ENCODE measurements around the gene NAP1L4. TPM values are rescaled to one million over a fixed set of nuclear protein-coding genes. Genes with fewer than 3 reads are reported as not detected.

The NAP1L4 gene
- total RNA-seq, 1 donor from 2014 or later: 103 TPM

DNA sequence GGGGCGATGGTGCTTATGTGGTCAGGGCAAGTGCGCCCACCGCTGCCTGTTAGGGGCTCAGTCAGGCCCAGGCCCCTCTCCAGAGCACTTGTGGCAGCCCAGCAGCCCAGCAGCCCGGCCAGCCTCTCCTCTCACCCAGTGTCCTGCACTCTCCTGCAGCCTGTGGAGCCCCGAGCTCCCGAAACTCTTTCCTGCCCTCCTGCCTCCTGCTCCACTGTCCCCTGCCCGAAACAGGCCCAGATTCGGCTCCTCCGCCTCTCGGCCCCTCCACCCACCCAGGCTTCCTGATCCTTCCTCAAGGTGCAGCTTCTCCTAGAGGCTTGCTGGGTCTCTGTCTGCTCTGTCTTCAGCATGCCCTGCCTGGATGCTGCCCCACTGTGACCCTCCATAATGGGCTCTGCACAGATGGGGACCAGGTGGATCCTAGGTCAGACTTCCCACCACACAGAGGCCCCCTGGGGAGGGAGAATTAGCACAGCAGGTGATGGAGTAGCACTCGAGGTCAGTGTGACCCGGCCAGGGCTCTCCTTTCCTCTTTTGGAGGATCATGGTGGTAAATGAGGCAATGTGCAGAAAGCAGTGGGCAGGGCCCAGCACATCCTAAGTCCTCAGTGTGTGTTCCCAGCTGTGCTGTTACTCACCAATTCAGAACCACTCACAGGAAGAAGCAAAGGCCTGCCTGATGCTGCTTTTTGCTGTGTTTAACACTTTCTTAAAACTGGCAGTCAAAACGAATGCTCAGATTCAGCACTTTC is 18.6 kb upstream of the NAP1L4 start:
- DNase-seq (ENCODE audit: low read depth in 2 of 2): no peak

DNA sequence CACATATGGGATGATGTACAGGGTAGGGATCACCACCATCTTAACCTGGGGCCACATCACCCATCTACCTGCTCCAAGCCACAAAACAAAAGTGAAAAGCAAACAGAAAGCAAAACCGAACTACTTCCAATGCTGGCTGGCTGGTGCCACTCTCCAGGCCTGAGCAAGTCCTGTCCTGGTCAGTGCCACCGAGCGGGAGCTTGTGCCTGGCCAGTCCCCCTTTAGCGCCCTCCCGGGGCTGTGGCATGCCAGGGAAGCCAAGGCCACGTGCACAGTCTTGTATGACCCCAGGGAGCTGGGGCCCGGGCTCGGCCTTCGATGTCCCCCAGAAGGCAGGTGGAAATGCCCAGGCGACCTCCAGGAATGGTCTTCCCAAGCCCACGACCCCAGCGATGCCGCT is 17.9 kb upstream of the NAP1L4 start:
- no peak for DNase-seq (ENCODE audit: low read depth in 2 of 2)

DNA sequence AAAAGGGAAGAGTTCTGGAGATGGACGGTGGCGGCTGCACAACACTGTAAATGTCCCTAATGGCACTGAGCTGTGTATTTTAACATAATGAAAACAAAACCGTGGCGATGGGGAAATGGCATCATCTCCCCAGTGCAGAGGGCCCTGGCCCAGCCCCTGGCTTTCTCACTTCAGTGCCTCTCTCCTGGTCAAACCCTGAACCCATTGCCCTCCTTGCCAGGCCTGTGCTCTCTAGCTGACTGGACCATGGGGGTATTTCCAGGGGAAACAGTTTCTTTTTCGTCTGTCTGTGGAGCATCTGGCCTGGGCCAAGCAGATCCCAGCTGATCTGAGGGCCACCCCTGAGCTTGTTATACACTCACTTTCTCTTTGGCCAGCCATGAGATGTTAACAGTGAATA is 17.4 kb upstream of the NAP1L4 start:
- DNase-seq (ENCODE audit: low read depth in 2 of 2): no peak

DNA sequence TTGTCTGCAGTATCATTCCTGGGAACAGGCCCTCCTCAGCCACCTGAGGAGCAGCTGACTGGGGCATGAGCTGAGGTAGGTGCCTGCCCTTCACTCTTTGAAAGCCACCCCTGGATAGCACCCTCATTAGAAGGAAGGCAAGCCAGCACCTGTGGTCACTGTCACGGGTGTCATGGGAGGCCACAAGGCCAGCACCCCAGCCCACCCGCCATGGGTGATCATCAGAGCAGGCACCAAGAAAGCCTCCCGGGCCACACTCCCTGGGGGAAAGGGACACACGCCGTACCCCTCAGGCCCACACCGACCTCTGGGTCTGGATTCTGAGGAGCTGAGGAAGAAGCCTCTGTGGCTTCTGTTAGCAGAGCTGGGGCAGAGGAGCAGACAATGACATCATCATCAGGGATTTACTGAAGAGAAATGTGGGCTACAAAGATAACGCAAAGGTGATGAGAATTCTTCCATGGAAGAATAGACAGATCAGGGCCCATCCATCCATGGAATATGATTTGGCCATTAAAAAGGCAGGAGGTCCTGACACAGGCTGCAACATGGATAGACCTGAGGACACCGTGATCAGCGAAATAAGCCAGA is 16.7 kb upstream of the NAP1L4 start:
- no peak for DNase-seq (ENCODE audit: low read depth in 2 of 2)

DNA sequence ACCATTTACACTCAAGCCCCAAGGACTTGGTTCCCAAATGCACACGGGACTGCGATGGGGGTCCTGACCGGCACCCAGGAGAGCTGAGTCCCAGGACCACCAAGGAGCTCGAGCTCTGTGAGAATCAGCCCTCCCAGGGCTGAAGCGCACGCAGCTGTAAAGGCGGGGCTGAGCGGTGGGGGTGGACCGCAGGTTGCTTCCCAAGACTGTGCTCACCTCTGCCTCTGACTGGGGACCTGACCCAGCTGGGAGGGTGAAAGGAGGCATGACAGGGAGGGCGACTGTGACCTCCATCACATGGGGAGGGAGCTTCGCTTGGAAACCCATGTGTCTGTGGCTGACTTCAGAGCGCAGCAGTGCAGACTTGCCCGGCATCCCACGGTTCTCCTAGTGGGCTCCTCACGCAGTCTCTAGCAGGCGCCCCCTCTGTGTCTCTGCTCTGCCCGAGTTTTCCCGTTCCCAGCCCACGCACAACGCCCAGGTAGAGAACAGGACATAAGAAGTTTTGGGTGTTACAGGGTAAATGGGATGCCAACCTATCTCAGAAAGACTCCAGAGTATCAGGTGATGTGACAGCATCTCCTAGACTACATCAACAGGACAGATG is 15.4 kb upstream of the NAP1L4 start:
- no peak for DNase-seq (ENCODE audit: low read depth in 2 of 2)

DNA sequence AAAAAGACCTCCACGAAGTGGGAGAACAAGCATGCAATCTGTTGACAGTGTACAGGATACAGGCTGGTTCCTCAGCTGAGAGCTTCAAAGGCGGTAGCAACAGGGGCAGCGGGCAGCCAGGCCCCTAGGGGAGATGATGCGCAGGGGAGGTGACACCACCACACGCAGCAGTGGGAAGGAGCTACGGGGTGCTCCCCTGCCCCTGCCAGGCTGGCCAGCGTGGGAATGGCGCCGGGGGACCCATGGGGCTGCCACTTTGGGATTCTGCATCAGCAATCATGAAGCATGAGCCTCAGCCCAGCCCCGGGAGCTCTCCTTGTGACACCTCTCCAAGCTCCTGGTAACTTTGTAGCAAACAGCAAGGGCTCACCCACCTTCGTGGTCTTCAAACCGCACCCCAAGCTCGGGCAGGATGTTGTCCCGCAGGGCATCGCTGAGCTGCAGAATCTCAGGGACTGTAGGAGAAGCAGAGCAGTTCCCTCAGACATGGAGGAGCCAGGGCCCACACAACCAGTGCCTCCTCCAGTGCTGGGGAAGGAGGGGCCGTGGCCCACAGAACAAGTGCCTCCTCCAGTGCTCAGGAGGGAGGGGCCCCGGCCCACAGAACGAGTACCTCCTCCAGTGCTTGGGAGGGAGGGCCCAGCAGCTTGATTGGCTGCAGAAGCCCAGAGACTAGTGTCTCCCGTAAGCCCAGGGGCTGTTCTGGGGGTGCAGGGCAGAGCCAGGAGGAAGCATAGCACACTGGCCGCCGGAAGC is 14.6 kb upstream of the NAP1L4 start:
- DNase-seq (ENCODE audit: low read depth in 2 of 2): no peak

DNA sequence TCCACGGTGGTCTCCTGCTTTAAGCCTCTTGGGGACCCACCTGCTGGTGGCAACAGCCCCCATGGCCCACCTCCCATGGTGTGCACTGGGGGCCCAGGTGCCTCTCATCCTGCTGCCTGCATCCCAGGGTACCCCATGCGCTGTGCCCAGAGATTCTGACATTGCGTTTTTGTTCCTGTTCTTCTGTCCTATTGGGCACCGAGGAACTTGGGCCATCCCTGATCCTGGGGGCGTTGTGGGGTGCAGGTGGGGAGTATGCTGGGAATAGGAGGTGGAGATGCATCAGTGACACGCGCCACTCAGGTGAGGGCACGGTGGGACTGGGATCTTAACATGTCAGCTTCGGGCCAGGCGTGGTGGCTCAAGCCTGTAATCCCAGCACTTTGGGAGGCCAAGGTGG is 12.4 kb upstream of the NAP1L4 start:
- DNase-seq (ENCODE audit: low read depth in 2 of 2): no peak

DNA sequence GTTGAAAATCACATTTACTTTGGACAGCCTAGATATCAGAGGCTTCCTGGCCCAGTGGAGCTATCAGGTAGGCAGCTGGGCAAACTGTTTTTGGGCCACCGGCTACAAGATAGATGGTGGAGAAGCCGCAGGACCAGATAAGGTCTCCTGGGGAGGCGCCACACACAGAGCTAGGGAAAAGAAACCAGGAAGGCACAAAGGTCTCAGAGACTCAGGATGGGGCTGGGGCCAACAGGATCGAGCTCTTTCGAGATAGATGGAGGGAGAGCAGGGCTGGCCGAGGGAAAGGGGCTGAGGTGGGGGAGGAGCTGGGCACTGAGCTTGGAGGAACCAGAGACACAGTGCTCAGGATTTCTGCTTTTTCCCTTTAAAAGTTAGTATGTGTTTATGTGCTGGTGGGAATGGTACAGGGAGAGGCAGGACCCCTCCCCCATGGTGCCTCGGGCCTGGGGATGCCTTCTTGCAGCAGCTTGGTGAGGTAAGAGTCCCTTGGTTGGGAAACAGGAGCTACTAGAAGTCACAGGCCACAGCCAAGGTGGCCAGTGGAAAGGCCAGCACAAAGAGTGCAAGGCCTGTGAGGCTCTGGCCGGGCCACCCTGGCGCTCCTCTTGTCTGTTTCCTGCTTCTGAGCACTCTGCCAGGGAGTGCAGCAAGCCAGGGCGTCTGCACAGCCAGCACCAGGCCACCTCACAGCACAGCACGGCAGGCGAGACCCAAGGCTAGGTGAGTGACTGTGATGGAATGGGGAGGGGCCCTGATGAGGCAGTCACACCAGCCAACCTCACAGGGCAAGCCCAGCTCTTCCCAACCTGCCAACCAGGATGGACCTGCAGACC is 11.5 kb upstream of the NAP1L4 start:
- no peak for DNase-seq (ENCODE audit: low read depth in 2 of 2)

DNA sequence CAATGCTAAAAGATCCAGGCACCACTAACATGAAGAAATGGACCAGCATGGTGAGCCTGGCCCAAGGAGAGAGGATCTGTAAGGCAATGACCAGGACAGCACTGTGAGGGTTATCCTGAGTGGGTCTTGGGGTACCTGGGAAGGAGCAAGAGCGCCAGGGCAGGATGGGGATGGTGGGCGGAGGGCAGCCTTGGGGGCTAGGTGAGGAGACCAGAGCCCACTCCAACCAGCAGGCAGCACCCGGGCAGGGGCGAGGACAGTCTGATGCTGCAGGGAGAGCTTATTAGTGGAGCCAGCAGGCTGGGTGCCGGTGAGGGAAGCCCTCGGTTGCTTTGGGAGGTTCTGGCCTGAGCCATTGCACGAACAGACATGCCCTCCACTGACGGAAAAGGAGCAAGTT is 10.7 kb upstream of the NAP1L4 start:
- DNase-seq (ENCODE audit: low read depth in 2 of 2): no peak

DNA sequence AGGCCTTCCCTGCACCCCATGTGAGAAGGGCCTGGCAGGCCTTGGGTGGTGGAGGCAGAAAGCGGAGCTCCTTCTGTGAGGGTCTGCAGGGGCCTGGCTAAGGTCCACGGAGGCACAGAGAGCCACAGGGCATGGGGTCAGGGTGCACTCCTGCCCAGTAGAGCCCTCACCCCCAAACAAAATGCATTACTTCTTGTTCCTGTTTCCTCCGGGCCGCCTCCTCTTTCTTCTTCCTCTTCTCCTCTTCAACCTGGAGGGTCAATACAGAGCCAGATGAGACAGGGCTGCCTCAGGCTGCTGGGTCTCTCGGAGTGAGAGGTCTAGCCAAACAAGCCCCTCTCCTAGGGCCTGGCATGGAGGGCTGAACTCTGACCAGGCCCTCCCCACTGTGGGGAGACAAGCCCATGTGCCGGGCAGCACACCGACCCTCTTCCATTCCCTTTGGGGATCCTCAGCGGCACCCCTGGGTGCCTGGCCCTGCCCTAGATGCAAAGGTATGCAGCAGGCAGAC is 10.3 kb upstream of the NAP1L4 start:
- no peak for DNase-seq (ENCODE audit: low read depth in 2 of 2)

DNA sequence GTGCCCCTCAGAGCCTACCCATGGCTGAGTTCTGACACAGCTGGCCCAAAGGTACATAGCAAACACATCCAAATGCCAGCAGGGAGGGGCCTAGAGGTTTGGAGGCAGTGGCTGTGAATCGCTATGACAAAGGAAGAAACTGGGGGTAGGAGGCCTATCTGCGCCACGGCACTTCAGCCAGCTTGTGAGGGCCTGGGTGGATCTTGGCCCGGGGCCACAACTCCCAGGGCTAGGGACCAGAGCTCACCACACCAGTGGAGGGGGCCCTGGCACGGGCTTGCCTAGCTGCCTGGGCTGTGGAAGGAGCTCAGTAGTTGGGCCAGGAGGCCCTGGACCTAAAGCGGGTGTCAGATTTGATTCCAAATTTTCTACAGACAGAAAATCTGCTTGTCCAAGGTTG is 9.4 kb upstream of the NAP1L4 start:
- DNase-seq (ENCODE audit: low read depth in 2 of 2): no peak

DNA sequence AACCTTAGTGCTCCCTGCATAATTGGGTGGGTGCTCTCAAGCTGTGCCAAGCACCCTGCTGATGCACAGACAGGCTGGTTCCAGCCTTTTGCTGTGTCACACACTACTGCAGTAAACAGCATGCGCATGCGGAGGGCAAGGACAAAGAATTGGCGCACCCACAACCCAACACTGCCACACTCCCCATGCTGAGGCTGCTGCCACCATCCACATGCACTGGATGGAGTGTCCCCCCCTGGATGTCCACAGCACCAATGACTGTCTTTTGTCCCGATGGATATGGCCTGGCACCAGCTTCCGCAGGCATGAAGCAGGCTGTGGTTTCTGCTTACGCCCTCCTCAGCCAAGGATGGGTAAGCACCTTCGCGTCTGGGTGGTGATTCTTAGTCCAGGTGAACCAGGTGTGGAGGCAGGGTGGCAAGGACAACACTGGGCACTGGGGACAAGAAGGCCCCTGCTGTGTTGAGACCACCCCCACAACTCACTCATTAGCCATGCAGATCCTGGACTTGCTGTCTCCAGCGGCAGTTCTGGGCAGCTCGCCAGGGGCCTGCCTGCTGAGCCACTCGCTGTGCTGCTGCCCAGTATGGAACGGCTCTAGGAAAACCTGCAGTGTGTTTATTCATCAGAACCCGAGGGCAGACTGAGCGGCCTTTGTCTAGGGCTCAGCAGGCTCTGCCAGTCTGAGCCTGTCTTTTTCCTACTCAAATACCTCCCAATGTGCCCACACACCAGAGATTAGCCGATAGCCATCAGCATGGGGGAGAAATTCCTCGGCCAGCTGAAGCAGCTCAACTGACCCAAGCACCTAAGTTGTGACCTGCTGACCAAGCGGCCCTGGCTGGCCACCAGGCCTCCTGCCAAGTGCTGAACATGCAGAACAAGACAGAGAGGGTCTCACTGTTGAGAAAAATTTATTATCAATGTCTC is 8.2 kb upstream of the NAP1L4 start:
- peak; percentile 62 to 91 for DNase-seq (ENCODE audit: low read depth in 2 of 2)

DNA sequence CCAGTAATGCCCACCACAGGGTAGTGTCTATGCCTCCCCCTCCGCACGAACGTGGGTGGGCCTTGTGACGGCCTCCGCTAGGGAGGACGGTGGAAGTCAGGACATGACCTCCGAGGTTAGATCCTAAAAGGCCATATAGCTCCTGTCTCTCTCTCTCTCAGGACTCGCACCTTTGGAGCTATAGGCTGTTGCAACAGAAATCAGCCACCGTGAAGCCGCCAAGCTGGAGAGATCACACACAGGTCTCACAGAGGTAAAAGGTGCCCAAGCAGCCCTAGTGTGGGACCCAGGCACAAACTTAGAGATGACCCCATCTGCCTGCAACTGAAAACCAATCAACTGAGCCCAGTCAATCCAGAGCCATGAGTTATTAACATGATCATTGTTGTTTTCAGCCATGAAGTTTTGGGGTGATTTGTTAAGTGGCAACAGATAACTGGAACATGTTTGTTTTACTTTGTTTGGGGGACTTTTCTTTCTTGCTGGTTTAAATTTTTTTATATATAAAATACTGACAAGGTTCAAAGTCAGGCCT is 7.4 kb upstream of the NAP1L4 start:
- no peak for DNase-seq (ENCODE audit: low read depth in 2 of 2)

DNA sequence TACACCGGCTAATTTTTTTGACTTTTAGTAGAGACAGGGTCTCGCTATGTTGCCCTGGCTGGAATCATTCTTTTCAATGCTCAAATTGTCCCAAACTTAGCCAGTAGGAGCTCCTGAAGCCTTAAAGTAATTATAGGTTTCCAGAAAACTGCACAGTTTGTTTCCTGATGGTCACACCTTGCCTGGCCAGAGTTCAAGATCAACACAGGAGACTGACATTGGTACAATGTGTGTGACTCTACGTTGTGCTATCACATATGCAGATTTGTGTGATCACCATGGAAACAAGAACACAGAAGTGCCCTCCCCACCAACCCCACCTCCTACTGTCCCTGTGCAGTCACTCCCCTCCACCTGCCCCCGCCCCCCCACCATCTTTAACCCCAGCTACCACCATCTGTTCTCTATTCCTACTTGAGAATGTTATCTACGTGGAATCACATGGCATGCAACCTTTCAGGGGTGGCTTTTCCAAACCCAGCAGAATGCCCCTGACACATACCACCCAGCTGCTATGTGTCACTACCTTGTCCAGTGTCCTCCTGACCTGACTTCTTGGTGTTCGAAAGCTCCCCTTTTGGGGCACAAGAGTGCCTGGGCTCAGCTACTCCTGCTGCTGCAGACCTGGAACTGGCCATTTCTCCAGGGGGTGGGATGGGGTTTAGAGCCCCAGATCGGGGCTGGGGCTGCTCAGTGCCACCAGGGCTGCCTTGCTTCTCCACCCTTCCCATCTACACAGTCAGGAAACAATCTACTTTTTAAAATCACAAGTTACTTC is 6.1 kb upstream of the NAP1L4 start:
- peak in 1 of 2 donors; percentile 59 for DNase-seq (ENCODE audit: low read depth in 2 of 2)

DNA sequence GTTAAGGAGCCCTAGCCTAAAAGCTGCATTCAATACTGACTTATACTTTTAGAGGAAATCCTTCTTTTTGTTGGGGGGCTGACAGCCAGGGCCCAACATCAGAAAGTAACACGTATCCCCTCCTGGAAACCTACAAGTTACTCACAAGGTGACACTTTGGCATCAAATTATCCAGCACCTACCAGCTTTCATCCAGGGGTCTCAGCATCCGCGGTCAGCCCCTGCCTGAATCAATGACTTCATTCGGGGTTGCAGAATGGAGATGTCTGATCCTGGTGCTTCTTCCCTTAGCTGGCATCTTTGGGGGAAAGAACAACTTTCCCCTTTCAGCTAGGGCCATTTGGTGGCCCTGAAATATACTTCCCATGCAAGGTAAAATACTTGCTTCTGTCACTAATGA is 5.3 kb upstream of the NAP1L4 start:
- DNase-seq (ENCODE audit: low read depth in 2 of 2): no peak

DNA sequence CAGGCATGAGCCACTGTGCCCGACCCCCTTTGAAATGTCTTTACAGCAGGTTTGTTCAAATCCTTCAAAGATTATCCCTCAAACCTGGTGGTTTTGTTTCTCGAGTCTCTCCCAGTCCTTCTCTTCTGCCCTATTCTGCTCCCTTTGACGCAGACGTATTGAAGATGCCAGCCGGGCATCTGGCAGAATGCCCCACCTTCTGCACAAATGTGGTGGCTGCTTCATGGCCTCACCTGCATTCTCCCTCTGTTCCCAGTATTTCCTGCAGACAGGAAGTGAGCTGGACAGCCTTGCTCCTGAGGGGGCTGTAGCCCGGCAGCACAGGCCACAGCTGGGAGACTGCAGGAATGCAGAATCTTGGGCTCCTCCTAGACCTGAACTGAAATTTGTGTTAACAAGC is 4.8 kb upstream of the NAP1L4 start:
- DNase-seq (ENCODE audit: low read depth in 2 of 2): no peak

DNA sequence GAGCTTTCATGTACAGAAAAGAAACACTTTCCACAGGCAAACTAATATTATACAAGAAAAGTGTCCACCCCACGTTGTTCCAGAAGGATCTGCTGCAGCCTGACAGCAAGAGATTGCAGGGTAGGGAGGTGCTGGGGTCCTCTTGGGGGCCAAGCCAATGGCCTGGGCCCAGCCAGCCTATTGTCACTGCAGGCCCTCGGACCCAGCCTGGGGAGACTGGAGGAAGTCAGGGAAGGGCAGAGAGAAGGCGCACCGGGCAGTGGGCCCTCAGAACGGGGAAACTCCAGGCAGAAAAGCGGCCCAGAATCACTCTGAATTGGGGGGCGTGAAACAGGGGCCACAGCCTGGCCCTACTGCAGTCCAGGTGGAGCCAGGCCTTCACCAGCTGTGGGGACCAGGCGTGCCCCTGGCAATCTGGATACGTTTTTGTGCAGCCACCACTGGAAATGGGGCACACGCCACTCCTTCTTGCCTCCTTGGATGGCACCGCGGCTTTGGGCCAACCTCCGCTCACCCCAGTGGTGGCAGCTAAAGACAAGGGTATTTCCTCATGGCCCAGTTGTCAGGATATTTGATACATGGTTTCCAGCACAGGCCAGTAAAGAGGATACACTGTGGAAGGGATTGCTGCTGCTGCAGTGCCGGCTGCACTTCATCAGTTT is 3.9 kb upstream of the NAP1L4 start:
- no peak for DNase-seq (ENCODE audit: low read depth in 2 of 2)

DNA sequence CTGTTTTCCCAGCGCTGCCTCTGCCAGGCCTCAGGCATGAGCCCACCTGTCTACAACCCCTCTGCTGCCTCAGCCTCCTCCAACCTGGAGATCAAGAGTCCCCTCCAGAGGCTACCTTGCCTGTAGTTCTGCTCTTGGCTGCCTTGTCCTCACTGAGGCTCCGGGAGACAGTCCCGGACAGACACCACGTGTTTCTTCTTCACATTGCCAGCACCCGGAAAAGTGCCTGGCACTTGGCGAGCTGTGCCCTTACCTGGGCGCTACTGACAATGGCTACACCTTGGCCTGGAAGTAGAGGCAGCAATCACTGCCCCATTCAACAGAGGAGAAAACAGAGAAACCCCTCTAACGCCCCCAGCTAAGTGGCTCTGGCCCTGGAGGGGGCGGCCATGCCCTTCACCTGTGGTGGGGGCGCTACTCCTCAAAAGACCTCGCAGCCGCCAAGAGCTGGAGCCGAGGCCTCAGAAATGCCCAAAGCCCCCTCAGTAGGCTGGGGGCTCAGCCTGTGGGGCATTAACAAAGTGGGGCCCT is 3.0 kb upstream of the NAP1L4 start:
- no peak for DNase-seq (ENCODE audit: low read depth in 2 of 2)

Measured in lung microvascular endothelial cell (primary cell).